ENCODE data around the gene SELENOT. TPM values are rescaled to one million over a fixed set of nuclear protein-coding genes. Genes with fewer than 3 reads are reported as not detected.

Gene SELENOT
- polyA plus RNA-seq, 1 of the 3 experiments (the other 2 are of a cell fraction), result 143 TPM

- H3K9me2 ChIP-seq, result no peaks in the 10 kb centered on the region
- no peak overlapping the region for H2AFZ ChIP-seq (ENCODE audit: low read depth)
- no peaks in the 10 kb centered on the region for H3F3A ChIP-seq (replicated peaks; ENCODE audit: insufficient read depth)
- no peak overlapping the region for H3K27ac ChIP-seq (ENCODE audit: low read depth in 2 of 2, low read length in 1 of 2)
- TF ChIP-seq SIN3A (IDR thresholded peaks at IDR 0.05; ENCODE audit: borderline replicate concordance, low read depth, low read length) (no peak), USF2 (IDR thresholded peaks at IDR 0.05; ENCODE audit: borderline replicate concordance, low read depth, low read length) (no peak), USF1 (IDR thresholded peaks at IDR 0.05; ENCODE audit: borderline replicate concordance, low read depth) (no peak), GATA2 (CRISPR knock-in tag; IDR thresholded peaks at IDR 0.05) (no peak), MAX (IDR thresholded peaks at IDR 0.05; ENCODE audit: low read depth) (no peak), FOXJ3 (CRISPR knock-in tag; IDR thresholded peaks at IDR 0.05) (no peak), EZH2phosphoT487 (IDR thresholded peaks at IDR 0.05; ENCODE audit: borderline replicate concordance, low read depth) (no peak), RAD21 (IDR thresholded peaks at IDR 0.05; ENCODE audit: low read length) (no peak), FOXM1 (IDR thresholded peaks at IDR 0.05; ENCODE audit: low read depth) (no peak)
- TF ChIP-seq, protein P1, sequence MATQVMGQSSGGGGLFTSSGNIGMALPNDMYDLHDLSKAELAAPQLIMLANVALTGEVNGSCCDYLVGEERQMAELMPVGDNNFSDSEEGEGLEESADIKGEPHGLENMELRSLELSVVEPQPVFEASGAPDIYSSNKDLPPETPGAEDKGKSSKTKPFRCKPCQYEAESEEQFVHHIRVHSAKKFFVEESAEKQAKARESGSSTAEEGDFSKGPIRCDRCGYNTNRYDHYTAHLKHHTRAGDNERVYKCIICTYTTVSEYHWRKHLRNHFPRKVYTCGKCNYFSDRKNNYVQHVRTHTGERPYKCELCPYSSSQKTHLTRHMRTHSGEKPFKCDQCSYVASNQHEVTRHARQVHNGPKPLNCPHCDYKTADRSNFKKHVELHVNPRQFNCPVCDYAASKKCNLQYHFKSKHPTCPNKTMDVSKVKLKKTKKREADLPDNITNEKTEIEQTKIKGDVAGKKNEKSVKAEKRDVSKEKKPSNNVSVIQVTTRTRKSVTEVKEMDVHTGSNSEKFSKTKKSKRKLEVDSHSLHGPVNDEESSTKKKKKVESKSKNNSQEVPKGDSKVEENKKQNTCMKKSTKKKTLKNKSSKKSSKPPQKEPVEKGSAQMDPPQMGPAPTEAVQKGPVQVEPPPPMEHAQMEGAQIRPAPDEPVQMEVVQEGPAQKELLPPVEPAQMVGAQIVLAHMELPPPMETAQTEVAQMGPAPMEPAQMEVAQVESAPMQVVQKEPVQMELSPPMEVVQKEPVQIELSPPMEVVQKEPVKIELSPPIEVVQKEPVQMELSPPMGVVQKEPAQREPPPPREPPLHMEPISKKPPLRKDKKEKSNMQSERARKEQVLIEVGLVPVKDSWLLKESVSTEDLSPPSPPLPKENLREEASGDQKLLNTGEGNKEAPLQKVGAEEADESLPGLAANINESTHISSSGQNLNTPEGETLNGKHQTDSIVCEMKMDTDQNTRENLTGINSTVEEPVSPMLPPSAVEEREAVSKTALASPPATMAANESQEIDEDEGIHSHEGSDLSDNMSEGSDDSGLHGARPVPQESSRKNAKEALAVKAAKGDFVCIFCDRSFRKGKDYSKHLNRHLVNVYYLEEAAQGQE (IDR thresholded peaks at IDR 0.05; ENCODE audit: low read depth, low read length), result no peak
- no peak for DNase-seq
- H3K36me3 ChIP-seq (replicated peaks in 1 of 2; ENCODE audit: control insufficient read depth in 1 of 2, insufficient read depth in 2 of 2, low read length in 1 of 2), result no peaks in the 10 kb centered on the region
- H3K9me3 ChIP-seq, result peaks cover 9% of the 10 kb centered on the region; the same call in 1 of the 2 replicates
- no peak overlapping the region for H3K9ac ChIP-seq
- H4K20me1 ChIP-seq (ENCODE audit: insufficient read depth), result no peaks in the 10 kb centered on the region
- H3K4me1 ChIP-seq (ENCODE audit: control insufficient read depth in 1 of 2, insufficient read depth in 2 of 2, low read depth in 1 of 2, low read length in 1 of 2), result no peaks in the 10 kb centered on the region
- H3K79me2 ChIP-seq (ENCODE audit: insufficient read depth), result no peaks in the 10 kb centered on the region
- no peak overlapping the region for H3K4me2 ChIP-seq
- ChIA-PET CTCF (no interaction called here), POLR2A (no interaction called here)
- H3K27me3 ChIP-seq (ENCODE audit: insufficient read depth), result no peaks in the 10 kb centered on the region; the same call in 1 of the 2 replicates
- no peak overlapping the region for H3K4me3 ChIP-seq (ENCODE audit: low read depth in 2 of 2, low read length in 1 of 2)
Observed at GRCh38 chr3:150675587-150675986, 72.5 kb downstream of the SELENOT start.

Other genes with a start within 250 kb of the SELENOT start
- 4.4 and 4.8 TPM in 2 replicates for gene TSC22D2, start 195.0 kb upstream of the SELENOT start, polyA plus RNA-seq (2012; rRNA removed)
- 61.7 and 77.4 TPM in 2 replicates for gene SERP1, start 56.8 kb upstream of the SELENOT start, polyA plus RNA-seq (2012; rRNA removed)
- 67.0 and 72.7 TPM in 2 replicates for gene EIF2A, start 56.5 kb upstream of the SELENOT start, polyA plus RNA-seq (2012; rRNA removed)
- gene ERICH6, start 100.6 kb downstream of the SELENOT start, polyA plus RNA-seq (2012; rRNA removed), result 0.08 and 0.21 TPM in 2 replicates
- gene SIAH2, start 159.8 kb downstream of the SELENOT start, polyA plus RNA-seq (2012; rRNA removed), result 13.5 and 18.4 TPM in 2 replicates

All from SK-N-SH (cell line).